ENCODE measurements around the gene SPOCK2. TPM values are rescaled to one million over a fixed set of nuclear protein-coding genes. Genes with fewer than 3 reads are reported as not detected.

The SPOCK2 gene
- total and polyA plus RNA-seq, 8 donors = 4.5 to 107 (median 8.7) TPM

GRCh38 chr10:72041491-72041890, 46.9 kb downstream of the SPOCK2 start:
- Histone ChIP-seq H3K4me1 (peaks cover 0 to 3% of the 10 kb centered on the region in 2 donors), H3K27ac (no peak overlapping the region), H3K9me3 (no peaks in the 10 kb centered on the region), H3K36me3 (no peaks in the 10 kb centered on the region), H3K4me3 (no peak overlapping the region), H3K27me3 (no peaks in the 10 kb centered on the region)
- intact Hi-C loops (cut with DNase I) = loop anchor here in 1 of 2 donors (10.0 kb wide), 1 partner anchor 293 kb away; no protein-coding TSS in a partner anchor
- no peak for DNase-seq
- no peak for ATAC-seq
- TF ChIP-seq CTCF (IDR thresholded peaks at IDR 0.05) = no peak

- Histone ChIP-seq H3K4me1 (peaks cover 0 to 2% of the 10 kb centered on the region in 2 donors), H3K36me3 (no peaks in the 10 kb centered on the region), H3K9me3 (no peaks in the 10 kb centered on the region), H3K27me3 (no peaks in the 10 kb centered on the region), H3K27ac (no peak overlapping the region), H3K4me3 (no peak overlapping the region)
- no peak for TF ChIP-seq CTCF (IDR thresholded peaks at IDR 0.05)
- no peak for DNase-seq
- intact Hi-C loops (cut with DNase I) = no loop called here
- ATAC-seq = no peak
Observed at GRCh38 chr10:72039377-72039776, 49.0 kb downstream of the SPOCK2 start.

- intact Hi-C loops (cut with DNase I) = no loop called here
- Histone ChIP-seq H3K9me3 (no peaks in the 10 kb centered on the region), H3K27me3 (no peaks in the 10 kb centered on the region), H3K4me3 (no peak overlapping the region), H3K36me3 (no peaks in the 10 kb centered on the region), H3K27ac (no peak overlapping the region), H3K4me1 (no peaks in the 10 kb centered on the region)
- ATAC-seq (no peak), DNase-seq (no peak)
- no peak for TF ChIP-seq CTCF (IDR thresholded peaks at IDR 0.05)
Observed at GRCh38 chr10:72038458-72039001, 49.8 kb downstream of the SPOCK2 start.

GRCh38 chr10:72037811-72038210, 50.5 kb downstream of the SPOCK2 start:
- DNase-seq (no peak), ATAC-seq (no peak)
- H3K4me3 ChIP-seq = no peak overlapping the region
- intact Hi-C loops (cut with DNase I) = no loop called here
- no peaks in the 10 kb centered on the region for H3K9me3 ChIP-seq
- no peaks in the 10 kb centered on the region for H3K4me1 ChIP-seq
- H3K27ac ChIP-seq = no peak overlapping the region
- H3K36me3 ChIP-seq = no peaks in the 10 kb centered on the region
- TF ChIP-seq CTCF (IDR thresholded peaks at IDR 0.05) = no peak
- H3K27me3 ChIP-seq = no peaks in the 10 kb centered on the region

- Histone ChIP-seq H3K4me1 (no peaks in the 10 kb centered on the region), H3K27me3 (no peaks in the 10 kb centered on the region), H3K27ac (no peak overlapping the region), H3K9me3 (no peaks in the 10 kb centered on the region), H3K36me3 (no peaks in the 10 kb centered on the region), H3K4me3 (no peak overlapping the region)
- intact Hi-C loops (cut with DNase I) = no loop called here
- TF ChIP-seq CTCF (IDR thresholded peaks at IDR 0.05) = no peak
- ATAC-seq (no peak), DNase-seq (no peak)
Observed at GRCh38 chr10:72037266-72037665, 51.1 kb downstream of the SPOCK2 start.

Measured in left lung (tissue), 10 donors.